Right lobe of liver (tissue), 6 donors: ENCODE data around the gene CDK5. TPM values are rescaled to one million over a fixed set of nuclear protein-coding genes. Genes with fewer than 3 reads are reported as not detected.

ENCODE experiments used
- ATAC-seq, 4 donors: fragments of 200-7000 bp; cut with Tn5 transposase; one replicate each; pipeline ENCODE4 v1.9.1; 2020; ENCODE audit warnings: mild to moderate bottlenecking in 4 of 4, moderate library complexity in 4 of 4
- DNase-seq, 3 donors: peaks; one replicate each; pipeline ENCODE4 v3.0.0-alpha.2; 2020
- H3K27ac ChIP-seq, 3 donors: fragments of 200-600 bp; one replicate each; pipeline ENCODE4 v1.8.0; 2022
- H3K27me3 ChIP-seq, 2 donors: fragments of 200-600 bp; one replicate each; pipeline ENCODE4 v1.8.0; 2022
- H3K36me3 ChIP-seq, 4 donors: fragments of 200-600 bp; sonication (generic) in 1 of 4; one replicate each; pipeline versions ENCODE4 v1.5.1 to v1.8.0; 2017 to 2022; ENCODE audit warnings: control low read depth in 1 of 4
- H3K4me1 ChIP-seq, 4 donors: fragments of 200-600 bp; sonication (generic) in 1 of 4; one replicate each; pipeline versions ENCODE4 v1.5.1 to v1.8.0; 2017 to 2022; ENCODE audit warnings: control low read depth in 1 of 4
- H3K4me3 ChIP-seq, 3 donors: fragments of 200-600 bp; one replicate each; pipeline ENCODE4 v1.8.0; 2022
- H3K9me3 ChIP-seq, 4 donors: fragments of 200-600 bp; sonication (generic) in 1 of 4; one replicate each; pipeline versions ENCODE4 v1.5.1 to v1.8.0; 2017 to 2022; ENCODE audit warnings: control low read depth in 1 of 4
- CTCF ChIP-seq, 4 donors: fragments of 200-600 bp in 3 of 4; fragments of 450-650 bp in 1 of 4; IDR thresholded peaks; one replicate each; pipeline versions ENCODE4 v1.5.1 to v1.8.0; 2016 to 2022; ENCODE audit warnings: antibody characterized with exemption in 4 of 4, mild to moderate bottlenecking in 2 of 4
- POLR2A ChIP-seq: fragments of 450-650 bp; IDR thresholded peaks from one replicate; pipeline ENCODE4 v1.6.1; 2017; ENCODE audit warnings: antibody characterized with exemption, mild to moderate bottlenecking
- WGBS: methylation state at CpG from one replicate; pipeline ENCODE4 v1.1.6; 2018; ENCODE audit warnings: low coverage, low lambda C conversion rate; ENCODE audit not compliant: insufficient coverage; ENCODE audit errors: missing lambda C conversion rate; 5-methylcytosine and 5-hydroxymethylcytosine counted together
- intact Hi-C, 2 donors: fragments of 100-400 bp; cut with DNase I; formaldehyde crosslinking; loops; one replicate each; pipeline versions ENCODE4 v1.11.2 to v1.14.1; 2022
- total RNA-seq, 6 experiments: library from RNA; depleted of rRNA in 2 of 6; stranded (reverse); fragments of >200 nt in 2 of 6; fragmentation: NEBNext Ultra II Directional in 3 of 6; extraction: Animal tissue kit (Norgen Biotek cat#: 25700) in 3 of 6; gene quantifications; one replicate each; pipeline versions ENCODE4 v1.1.0 to v1.2.4, GENCODE V29; 2016 to 2023
- donor health status: DM: no; HTN: yes; CAD: no.
- donor health status: DM: no; HTN: no; CAD: no.
- donor health status: DM: no; HTN: no; CAD: no.
- donor health status: DM: no; HTN: yes; CAD: no.
- donor health status: DM: no; HTN: yes; CAD: no.

The CDK5 gene
- total RNA-seq, 6 experiments from 2014 or later = 5.0 to 9.6 (median 6.1) TPM

- H3K27ac ChIP-seq = peak overlapping the region; percentile 80 to 91 (median 90)
- peak; percentile 4 to 60 (median 54) for ATAC-seq
- WGBS = 14% methylated on average over 21 of the region's 64 CpGs
These were observed 23.7 kb upstream of the CDK5 start for GRCh38 chr7:151081170-151082101.

GRCh38 chr7:151080522-151081169 is 22.9 kb upstream of the CDK5 start, which contains the start of gene FASTK:
Gene FASTK, minus strand, starts transcription at chr7:151080809. Its CDS starts 43 bp downstream, at chr7:151080766.
- 0% methylated on average over 7 of the region's 66 CpGs for WGBS
- H3K36me3 ChIP-seq = peaks cover 0 to 7% (median 2%) of the 10 kb centered on the region in 4 donors
- TF ChIP-seq POLR2A = peak; percentile 67
- TF ChIP-seq CTCF (IDR thresholded peaks at IDR 0.05) = no peak
- no peaks in the 10 kb centered on the region for H3K9me3 ChIP-seq
- no peaks in the 10 kb centered on the region for H3K27me3 ChIP-seq
- peak within 1 kb of the TSS; percentile 83 to 99 (median 93) for H3K4me3 ChIP-seq
- intact Hi-C loops = no loop called here
- H3K27ac ChIP-seq = peak within 1 kb of the TSS; percentile 80 to 91 (median 90)
- DNase-seq (peak; percentile 94 to 95 (median 95)), ATAC-seq (peak; percentile 76 to 88 (median 84))
- H3K4me1 ChIP-seq = peaks cover 0 to 34% (median 14%) of the 10 kb centered on the region in 4 donors

More at GRCh38 chr7:151081170-151082101, 23.7 kb upstream of the CDK5 start:
- H3K9me3 ChIP-seq = no peaks in the 10 kb centered on the region
- peaks cover 0 to 3% (median 0%) of the 10 kb centered on the region in 4 donors for H3K36me3 ChIP-seq
- H3K27me3 ChIP-seq = no peaks in the 10 kb centered on the region
- TF ChIP-seq POLR2A (peak; percentile 3), CTCF (IDR thresholded peaks at IDR 0.05) (no peak)
- H3K4me1 ChIP-seq = peaks cover 0 to 37% (median 16%) of the 10 kb centered on the region in 4 donors
- DNase-seq = peak; percentile 61 to 85 (median 83)
- intact Hi-C loops = no loop called here
- H3K4me3 ChIP-seq = peak overlapping the region; percentile 83 to 99 (median 93)

GRCh38 chr7:151080067-151080521 is 22.4 kb upstream of the CDK5 start:
- H3K36me3 ChIP-seq = peaks cover 0 to 12% (median 4%) of the 10 kb centered on the region in 4 donors
- H3K4me1 ChIP-seq = peaks cover 0 to 31% (median 10%) of the 10 kb centered on the region in 4 donors
- no peak for DNase-seq
- TF ChIP-seq CTCF (IDR thresholded peaks at IDR 0.05) (no peak), POLR2A (no peak)
- intact Hi-C loops = no loop called here
- H3K27ac ChIP-seq = peak overlapping the region; percentile 80 to 91 (median 90)
- H3K9me3 ChIP-seq = no peaks in the 10 kb centered on the region
- H3K4me3 ChIP-seq = peak overlapping the region; percentile 83 to 99 (median 93)
- WGBS = 4% methylated on average over 7 of the region's 31 CpGs
- ATAC-seq = peak in 3 of 4 donors; percentile 0 to 3 (median 0)
- no peaks in the 10 kb centered on the region for H3K27me3 ChIP-seq

- peak in 1 of 3 donors; percentile 45 for DNase-seq
- WGBS = 63% methylated on average over 1 of the region's 27 CpGs
- ATAC-seq = no peak
- no peaks in the 10 kb centered on the region for H3K27me3 ChIP-seq
- H3K36me3 ChIP-seq = peaks cover 0 to 19% (median 9%) of the 10 kb centered on the region in 4 donors
- no peaks in the 10 kb centered on the region for H3K9me3 ChIP-seq
- H3K4me1 ChIP-seq = peaks cover 0 to 27% (median 10%) of the 10 kb centered on the region in 4 donors
- no peak overlapping the region for H3K27ac ChIP-seq
- TF ChIP-seq POLR2A = no peak
- TF ChIP-seq CTCF (IDR thresholded peaks at IDR 0.05) = no peak
- intact Hi-C loops = no loop called here
- H3K4me3 ChIP-seq = peak overlapping the region; percentile 83 to 99 (median 93)
These were observed 21.7 kb upstream of the CDK5 start for GRCh38 chr7:151079199-151079910.
